Fibroblast of skin of abdomen (primary cell): ENCODE data around the gene TCEA2.
"Not testable (repeated sequence)": the region's sequence is repeated elsewhere in the genome, so short reads cannot be mapped to it uniquely, and the experiment has no call there.

Experiments
- DNase-seq: peaks from one replicate; pipeline ENCODE4 v3.0.0-alpha.2; 2013

The TCEA2 gene

DNA sequence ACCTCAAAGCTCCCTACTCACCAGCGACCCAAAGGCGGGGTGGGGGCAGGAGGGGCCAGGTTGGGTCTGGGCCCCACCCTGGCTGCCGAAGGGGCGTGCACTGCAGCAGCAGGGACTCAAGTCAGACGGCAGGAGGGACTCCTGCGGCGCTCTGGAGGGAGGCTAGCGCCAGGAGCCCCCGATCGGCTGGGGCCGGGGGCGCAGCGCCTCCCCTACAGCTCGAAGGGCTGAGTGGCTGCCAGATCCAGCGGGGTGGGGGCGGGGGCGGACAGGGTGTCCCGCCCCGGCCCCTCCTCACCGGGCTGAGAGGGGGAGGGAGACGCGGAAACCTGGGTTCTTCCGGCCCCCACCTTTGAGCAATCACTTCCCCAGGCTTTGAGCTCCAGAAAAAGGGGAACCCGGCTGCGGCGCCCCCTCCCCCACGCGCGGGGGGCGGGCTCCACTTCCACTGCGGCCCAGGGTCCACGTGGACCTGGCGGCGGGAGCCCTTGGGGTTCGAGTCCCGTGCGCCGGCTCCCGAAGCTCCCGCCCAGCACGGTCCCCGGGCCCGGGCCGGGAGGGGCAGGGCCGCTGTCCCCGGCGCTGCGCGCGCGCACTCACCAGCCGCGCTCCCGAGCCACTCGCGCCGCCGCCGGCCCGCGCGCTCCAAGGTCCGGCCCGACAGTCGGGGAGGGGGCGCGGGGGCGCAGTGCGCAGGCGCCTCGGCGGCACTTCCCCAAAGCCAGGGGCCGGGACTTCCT, 16.4 kb downstream of the TCEA2 start, which contains the start of gene RGS19:
Gene RGS19, minus strand, starts transcription at position 246 of the 740 bp plus-strand sequence. CDS start 2,632 bp downstream, outside the sequence.
- peak; percentile 72 for DNase-seq

- no peak for DNase-seq
Measured at GRCh38 chr20:64080013-64080812, 17.2 kb downstream of the TCEA2 start, which contains the start of gene OPRL1. OPRL1 (plus strand) TSS chr20:64080082; CDS start chr20:64092721, 12,639 bp downstream.

DNA sequence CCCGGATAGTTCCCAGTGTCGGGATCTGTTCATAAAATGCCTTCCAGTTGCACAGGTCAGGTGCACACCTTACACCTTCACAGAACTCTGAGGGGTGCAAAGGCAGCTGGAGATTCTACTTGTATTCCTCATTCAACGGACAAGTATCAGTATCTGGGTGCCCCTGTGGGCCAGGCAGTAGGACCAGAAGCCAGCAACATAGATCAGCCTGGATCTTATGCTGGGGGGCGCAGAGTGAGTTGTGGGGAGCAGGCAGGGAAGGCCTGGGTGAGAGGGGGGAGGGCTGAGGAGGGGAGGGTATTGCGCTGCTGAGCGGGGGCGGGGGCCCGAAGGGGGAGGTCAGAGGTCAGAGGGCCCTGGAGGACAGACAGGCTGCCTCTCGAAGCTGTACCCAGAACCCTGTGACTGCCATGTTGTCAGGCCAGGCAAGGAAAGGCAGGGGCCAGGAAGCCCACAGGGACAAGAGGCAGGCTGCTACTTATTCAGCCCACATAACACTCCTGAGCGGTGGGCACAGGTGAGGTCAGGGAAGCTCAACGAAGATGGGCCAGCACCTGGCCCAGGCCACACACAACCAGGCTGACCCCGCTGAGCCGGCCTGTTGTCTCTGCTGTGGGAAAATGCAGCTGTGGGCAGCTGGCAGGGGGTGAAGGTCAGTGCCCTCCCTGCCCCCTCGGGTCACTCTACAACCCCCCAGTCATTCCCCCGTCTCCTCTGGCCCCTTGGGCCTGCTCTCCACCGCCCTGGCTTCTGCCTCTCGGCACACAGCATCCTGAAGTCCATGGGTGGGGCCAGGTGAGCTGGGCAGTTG, 18.0 kb downstream of the TCEA2 start:
- no peak for DNase-seq

GRCh38 chr20:64081624-64081964, 18.6 kb downstream of the TCEA2 start:
- no peak for DNase-seq

GRCh38 chr20:64082126-64082731, 19.2 kb downstream of the TCEA2 start:
- DNase-seq = no peak

DNA sequence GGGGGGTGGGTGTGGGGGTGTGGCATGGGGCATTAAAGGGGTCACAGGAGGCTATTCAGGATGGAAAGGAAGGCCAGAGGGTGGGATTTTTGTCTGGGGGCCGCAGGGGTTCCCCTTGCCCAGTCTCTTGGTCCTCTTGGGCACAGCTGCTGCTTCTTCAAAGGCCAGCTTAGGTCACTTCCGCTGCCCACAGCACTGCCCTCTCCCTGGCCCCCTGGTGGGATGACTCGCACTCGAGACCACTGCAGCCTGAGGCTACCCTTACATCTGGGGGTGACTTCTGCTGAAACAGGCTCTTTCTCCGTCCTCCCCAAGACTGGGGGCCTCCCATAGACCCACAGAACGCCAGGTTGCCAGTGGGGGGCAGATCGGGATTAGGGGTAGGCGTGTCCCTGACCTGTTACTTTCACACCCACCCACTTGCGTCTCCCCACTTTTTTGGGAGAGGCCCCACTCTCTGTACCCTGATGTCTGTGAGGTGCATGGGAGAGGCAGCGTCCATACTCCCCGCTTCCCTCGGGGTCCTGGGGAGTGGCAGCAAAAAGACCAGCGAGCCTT, 19.9 kb downstream of the TCEA2 start:
- DNase-seq = no peak

DNA sequence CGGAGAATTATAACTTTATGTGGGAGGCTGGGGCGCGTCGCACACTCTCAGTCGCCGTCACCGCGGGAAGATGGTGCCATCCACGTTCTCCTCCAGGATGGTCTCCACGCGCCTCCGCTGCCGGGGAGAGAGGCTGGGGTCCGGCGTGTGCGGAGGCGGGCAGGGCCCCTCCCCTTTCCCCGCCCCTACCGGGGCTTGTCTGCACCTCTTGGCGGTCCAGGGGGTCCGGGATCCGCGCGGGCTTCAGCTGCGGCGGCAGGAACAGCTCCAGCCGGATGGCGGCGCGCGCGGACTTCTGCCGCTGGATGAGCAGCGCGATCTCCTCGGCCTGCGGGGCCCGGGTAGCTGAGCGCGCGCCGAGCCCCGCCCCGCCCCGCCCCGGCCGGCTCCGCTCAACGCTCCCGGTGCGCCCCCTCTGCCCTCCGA, 20.4 kb downstream of the TCEA2 start:
- peak; percentile 69 for DNase-seq

GRCh38 chr20:64083804-64084684, 21.0 kb downstream of the TCEA2 start, which contains the start of gene LKAAEAR1:
LKAAEAR1 (minus strand) TSS chr20:64084398; CDS start chr20:64084219, 179 bp downstream.
- DNase-seq = no peak

DNA sequence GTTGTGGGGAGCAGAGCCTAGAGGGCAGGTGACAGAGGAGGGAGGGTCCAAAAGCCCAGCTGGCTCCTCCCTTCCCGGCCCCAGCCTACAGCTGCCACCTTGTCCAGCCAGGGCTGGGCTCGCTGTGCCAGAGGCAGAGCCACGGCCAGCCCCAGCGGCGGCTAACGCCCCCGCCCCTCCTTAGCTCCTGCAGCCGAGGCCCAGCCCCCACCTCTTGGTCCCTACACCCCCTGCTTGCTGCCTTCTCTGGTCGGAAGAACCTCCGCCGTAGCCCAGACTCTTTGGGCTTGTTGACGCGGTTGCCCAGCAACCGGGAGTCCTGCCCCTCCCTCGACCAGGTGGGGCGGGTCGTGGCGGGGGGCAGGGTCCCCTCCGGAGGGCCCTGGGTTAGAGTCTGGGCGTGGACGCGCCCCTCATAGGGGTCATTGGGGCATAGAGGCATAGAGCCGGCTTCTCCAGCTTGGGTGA, 21.7 kb downstream of the TCEA2 start:
- DNase-seq = no peak

- no peak for DNase-seq
Measured at GRCh38 chr20:64086801-64087200, 23.8 kb downstream of the TCEA2 start.

GRCh38 chr20:64087226-64087825, 24.3 kb downstream of the TCEA2 start:
- DNase-seq = not testable (repeated sequence)

- DNase-seq = not testable (repeated sequence)
Measured at GRCh38 chr20:64088586-64088985, 25.6 kb downstream of the TCEA2 start.

GRCh38 chr20:64090165-64090564, 27.2 kb downstream of the TCEA2 start:
- no peak for DNase-seq

DNA sequence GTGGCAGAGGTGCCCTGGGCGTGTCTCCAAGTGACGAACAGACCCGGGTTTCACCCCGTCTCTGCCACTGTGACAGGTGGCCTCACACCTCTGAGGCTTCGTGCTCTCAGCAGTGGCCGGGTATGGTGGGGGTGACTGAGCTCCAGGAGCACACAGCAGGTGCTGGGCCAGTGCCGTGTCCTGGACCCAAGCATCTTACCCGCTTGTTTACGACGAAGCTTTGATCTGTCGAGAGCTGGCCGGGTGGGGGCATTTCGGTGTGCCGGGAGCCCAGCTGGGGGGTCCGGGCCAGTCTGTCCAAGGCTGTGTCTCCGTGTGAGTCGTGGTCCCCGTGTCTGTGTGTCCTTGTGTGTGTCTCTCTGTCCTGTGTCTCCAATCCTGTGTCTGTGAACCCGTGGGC, 28.3 kb downstream of the TCEA2 start:
- DNase-seq = no peak

DNA sequence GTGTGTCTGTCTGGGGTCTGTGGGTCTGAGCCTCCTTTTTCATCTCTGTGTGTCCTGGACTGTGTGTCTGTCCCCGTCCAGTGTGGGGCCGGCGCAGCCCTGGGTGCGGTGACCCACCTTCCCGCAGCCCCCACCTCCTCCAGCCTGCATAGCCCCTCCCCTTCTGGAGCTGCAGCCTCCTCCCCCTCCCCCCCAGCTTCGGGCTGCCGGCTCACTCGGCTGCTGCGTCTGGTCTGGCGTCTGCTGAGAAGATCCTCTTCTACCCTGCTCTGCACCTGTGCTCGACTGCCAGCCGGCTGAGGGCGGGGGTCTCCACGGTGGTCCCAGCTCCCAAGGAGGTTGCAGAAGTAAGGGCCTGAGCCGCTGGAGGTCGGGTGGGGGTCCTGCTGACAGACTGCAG, 28.8 kb downstream of the TCEA2 start:
- DNase-seq = no peak

GRCh38 chr20:64092258-64093012, 29.4 kb downstream of the TCEA2 start:
- no peak for DNase-seq

GRCh38 chr20:64093013-64093503, 30.1 kb downstream of the TCEA2 start:
- DNase-seq = no peak

GRCh38 chr20:64095455-64095854, 32.5 kb downstream of the TCEA2 start:
- no peak for DNase-seq

DNA sequence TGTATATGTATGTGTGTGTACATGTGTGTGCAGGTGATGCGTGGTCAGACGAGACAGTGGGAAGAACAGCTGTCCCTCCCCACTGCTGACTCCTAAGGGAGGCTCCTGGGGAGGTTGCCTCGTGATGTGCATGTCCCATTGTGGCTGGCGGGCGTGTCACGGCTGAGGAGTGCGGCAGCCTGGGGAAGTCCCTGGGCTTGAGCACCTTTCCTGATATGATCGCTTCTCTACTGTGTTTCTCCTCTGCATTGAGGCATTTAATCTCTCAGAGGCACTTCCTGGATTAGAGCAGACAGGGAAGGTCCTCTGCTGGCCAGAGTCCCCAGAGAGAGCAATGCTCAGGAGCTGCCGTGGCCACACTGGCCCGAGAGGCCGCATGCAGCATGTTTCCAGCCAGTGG, 32.9 kb downstream of the TCEA2 start:
- no peak for DNase-seq
